H4 (cell line): ENCODE data around the gene HSPA1B. TPM values are rescaled to one million over a fixed set of nuclear protein-coding genes. Genes with fewer than 3 reads are reported as not detected.
"Not testable (repeated sequence)": the region's sequence is repeated elsewhere in the genome, so short reads cannot be mapped to it uniquely, and the experiment has no call there.

Experiments
- DNase-seq: peaks from one replicate; pipeline ENCODE4 v3.0.0-alpha.2; 2015; ENCODE audit warnings: low spot score
- total RNA-seq: library from RNA; depleted of rRNA; stranded (reverse); fragments of >200 nt; shearing (Covaris generic); gene quantifications from 2 replicates; pipeline ENCODE4 v1.2.3, GENCODE V29; 2014; rRNA removed

HSPA1B gene
- 84.4 and 109 TPM in 2 replicates for total RNA-seq

DNA sequence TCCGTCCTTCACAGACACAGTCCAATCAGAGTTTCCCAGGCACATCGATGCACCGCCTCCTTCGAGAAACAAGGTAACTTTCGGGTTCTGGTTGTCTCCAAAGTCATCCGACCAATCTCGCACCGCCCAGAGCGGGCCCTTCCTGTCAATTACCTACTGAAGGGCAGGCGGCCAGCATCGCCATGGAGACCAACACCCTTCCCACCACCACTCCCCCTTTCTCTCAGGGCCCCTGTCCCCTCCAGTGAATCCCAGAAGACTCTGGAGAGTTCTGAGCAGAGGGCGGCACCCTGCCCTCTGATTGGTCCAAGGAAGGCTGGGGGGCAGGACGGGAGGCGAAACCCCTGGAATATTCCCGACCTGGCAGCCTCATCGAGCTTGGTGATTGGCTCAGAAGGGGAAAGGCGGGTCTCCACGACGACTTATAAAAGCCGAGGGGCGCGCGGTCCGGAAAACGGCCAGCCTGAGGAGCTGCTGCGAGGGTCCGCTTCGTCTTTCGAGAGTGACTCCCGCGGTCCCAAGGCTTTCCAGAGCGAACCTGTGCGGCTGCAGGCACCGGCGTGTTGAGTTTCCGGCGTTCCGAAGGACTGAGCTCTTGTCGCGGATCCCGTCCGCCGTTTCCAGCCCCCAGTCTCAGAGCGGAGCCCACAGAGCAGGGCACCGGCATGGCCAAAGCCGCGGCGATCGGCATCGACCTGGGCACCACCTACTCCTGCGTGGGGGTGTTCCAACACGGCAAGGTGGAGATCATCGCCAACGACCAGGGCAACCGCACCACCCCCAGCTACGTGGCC lies at the start of gene HSPA1B:
Gene HSPA1B (plus strand): TSS at position 453 of the 794 bp plus-strand sequence. CDS start 213 bp downstream, at position 666.
- peak; percentile 100 for DNase-seq

DNA sequence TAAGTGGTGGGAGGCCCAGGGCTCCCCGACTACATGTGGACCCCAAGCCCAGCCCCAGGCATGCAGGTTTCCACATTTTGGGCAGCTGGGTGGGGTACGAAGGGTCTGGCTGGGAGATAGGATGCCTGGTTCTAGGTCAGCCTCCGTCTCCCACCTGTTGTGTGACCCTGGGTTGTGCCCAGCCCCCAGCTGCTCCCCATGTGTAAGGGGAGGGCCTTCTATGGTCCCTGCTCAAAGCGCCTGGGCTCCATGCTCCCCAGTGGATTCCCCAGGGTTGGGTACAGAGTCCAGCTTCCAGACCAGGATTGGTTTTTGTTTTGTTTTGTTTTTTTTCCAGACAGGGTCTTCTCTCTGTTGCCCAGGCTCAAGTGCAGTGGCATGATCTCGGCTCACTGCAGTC lies 49.3 kb upstream of the HSPA1B start:
- DNase-seq = no peak

DNA sequence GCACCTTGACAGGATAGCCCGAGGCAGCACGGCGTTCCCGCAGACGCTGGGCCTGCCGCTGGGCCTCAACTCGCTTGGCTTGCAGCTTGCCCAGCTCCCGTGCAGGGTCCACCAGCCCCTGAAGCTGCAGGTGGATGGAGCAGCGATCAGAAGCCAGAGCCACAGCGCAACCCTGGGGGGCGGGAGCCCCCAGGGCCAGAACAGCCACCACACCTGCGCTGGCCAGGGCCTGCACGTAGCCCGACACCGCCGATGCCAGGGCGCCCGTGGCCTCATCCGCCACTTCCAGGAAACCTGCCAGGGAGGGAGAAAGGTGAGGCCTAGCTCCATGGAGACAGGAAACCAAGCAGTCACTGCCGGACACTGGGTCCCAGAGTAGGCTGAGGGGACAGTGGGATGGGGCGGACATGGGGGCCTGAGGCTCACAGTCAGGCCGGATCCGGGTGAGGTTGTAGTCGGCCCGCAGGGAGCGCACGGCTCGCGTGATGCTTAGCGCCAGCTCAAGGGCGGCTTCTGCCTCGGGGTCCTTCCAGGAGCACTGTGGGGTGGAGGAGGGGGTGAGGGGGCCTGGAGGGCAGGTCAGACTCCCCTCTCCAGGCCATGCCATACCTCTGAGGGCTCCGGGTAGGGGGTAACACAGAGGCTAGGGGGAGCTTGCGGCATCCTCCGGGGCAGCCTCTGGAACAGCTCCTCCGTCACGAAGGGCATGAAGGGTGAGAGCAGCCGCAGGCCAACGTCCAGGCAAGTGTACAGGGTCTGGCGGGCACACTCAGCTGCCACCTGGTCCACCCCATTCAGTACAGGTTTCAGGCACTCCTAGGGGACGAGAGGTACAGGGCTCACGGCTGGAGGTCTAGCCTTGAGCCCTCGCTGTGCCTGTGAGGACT lies 48.3 kb upstream of the HSPA1B start:
- DNase-seq = no peak

DNA sequence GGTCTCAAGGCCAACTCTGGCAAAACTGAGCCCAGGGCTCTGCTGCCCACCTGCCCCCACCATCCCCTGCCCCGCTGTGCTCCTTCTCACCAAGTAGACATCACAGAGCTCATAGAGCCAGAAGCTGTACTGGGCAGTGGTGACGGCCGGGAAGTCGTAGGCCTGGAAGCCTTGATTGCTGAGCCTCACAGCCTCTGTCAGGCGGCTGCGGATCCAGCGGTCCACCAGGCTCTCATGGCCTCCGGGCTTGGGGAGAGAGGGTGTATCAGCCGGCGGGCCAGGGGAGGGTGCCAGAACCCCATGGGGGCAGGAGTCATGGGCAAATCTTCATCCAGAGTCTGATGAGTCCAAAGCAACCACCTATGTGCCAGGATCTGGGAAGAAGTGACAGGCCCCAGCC lies 47.6 kb upstream of the HSPA1B start:
- no peak for DNase-seq

DNA sequence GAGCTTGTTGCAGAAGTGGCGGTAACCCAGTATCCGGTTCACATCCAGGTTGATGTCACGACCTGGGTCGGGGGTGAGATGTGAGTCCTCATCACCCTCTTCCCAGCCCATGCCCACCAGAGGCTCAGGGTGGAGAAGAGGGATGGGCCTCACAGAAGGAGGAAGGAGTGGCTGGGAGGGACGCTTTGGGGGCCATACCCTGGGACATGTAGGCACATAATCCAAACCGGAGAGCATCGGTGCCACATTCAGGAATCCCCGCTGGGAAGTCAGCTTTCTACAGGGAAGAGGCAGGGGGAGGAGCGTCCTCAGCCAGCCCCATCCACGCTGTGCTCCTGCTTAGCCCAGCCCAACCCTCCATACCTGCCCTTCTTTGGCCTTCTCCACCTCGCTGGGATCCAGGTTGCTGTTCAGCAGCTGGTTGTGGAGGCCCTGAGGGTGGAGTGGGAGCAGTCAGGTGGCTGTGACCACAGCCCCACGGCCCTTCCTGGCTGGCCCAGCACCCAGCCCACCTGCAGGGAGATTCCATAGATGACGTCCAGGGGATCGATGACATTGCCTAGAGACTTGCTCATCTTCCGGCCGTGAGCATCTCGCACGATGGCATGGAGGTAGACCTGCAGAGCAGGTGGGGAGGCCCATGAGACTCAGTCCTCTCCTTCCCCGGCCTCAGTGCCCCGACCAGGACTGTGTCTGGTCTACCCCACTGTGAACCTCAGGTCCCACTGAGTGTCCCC lies 46.9 kb upstream of the HSPA1B start:
- no peak for DNase-seq

DNA sequence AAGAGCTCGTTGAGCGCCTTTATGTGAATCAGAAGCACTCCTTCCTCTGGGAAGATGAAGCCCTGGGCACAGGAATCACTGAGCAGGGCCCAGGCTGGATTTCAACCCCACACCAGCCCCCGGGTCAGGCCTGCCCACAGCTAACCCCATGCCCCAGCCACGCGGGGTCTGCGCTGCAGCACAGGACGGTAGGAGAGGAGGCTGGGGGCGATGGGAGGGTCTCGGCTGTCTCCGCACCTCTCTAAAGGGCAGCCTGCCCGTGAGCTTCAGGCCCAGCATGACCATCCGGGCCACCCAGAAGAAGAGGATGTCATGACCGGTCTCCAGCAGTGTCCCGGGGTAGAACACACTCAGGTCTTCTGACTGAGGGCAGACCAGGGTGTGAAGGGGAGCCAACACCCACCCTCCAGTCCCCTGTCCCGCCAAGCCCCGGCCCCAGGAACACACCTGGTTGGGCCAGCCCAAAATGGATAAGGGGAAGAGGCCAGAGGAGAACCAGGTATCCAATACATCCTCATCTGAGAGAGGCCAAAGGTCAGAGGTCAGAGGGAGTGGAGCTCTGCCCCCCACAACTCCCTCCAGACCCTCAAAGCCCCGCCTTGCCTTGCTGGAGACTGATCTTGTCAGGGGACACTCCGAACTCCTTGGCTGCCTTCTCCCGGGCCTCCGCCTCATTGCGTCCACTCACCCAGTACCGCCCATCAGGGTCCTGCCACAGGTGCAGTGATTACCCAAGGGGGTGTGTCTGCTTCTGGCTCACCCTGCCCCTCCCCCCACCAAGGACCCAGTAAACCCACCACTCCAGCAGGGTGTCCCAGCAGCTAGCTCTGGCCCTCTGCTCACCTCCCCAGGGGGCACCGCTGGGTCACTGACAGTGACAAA lies 46.1 kb upstream of the HSPA1B start:
- DNase-seq = no peak

DNA sequence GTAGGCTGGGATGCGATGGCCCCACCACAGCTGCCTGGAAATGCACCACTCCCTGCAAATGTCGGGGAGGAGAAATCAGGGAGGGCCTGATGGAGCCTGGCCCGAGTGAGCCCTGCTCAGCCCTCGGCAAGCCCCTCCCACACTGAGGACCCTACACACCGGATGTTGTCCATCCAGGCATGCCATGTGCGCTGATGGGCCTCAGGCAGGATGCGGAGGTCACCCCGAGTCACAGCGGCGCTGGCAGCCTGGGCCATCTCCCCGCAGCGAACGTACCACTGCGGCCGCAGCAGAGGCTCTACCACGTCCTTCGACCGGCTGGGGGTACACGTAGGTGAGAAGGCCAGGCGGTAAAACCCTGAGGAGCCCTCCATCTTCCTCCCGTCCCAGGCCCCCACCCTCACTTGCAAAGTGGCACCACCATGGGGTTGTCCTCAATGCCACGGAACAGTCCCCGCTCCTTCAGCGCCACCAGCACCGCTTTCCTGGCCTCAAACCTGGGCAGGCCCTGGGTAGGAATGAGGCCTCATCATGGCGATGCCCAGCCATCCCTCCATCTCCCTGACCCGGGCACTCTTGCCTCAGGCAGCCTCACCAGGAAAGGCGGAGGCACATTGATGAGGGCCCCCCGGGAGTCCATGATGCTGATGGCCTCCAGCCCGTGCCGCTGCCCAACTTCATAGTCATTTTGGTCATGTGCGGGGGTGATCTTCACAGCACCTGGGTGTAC lies 45.2 kb upstream of the HSPA1B start:
- DNase-seq = no peak

DNA sequence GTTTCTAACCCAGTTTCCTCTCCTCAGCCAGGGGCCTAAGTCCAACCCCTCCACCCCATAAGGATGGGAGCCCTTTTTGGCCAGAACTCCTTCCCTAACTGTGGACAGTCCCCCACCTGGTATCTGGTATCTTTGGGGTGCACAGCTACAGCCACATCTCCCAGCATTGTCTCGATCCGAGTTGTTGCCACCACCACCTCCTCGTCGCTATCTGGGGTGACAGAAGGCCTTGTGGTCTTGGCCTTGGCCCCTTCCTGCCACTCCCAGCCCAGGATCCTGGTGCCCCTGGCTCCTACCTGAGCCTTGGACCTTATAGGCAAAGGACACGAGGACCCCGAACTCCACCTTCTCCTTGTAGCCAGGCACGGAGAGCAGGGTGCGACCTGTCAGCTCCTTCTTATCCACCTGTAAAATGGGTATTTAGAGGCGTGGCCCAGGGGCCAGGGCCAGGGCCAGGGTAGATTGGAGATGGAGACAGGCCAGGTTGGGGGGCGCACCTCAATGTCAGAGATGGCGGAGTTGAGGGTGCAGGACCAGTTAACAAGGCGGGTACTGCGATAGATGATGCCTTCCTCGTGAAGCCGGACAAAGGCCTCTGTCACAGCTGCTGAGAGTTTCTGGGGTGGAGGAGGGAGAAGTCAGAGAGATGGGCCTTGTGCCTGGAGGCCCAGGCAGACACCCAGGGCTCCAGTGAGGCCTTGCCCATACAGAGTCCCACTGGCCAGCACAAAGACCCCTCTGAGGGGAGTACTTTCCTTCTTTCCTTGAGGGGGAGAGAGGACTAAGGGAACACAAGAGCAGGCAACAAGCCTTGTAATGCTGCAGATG lies 43.2 kb upstream of the HSPA1B start:
- DNase-seq = no peak

DNA sequence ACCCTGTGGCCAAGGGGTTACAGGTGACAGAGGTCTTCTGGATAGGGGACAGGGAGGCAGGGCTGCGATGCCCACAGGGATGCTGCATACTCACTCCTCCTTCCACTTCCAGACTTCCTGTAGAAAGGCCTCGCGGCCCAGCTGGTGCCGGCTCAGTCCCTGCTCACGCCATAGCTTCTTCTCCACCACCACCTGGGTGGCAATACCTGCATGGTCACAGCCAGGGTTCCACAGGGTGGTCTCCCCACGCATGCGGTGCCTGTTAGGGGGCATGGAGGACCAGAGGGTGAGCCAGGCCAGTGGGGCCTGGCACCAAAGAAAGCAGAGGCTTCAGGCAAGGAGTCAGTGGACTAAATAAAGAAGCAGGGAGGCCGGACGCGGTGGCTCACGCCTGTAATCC lies 42.1 kb upstream of the HSPA1B start:
- no peak for DNase-seq

DNA sequence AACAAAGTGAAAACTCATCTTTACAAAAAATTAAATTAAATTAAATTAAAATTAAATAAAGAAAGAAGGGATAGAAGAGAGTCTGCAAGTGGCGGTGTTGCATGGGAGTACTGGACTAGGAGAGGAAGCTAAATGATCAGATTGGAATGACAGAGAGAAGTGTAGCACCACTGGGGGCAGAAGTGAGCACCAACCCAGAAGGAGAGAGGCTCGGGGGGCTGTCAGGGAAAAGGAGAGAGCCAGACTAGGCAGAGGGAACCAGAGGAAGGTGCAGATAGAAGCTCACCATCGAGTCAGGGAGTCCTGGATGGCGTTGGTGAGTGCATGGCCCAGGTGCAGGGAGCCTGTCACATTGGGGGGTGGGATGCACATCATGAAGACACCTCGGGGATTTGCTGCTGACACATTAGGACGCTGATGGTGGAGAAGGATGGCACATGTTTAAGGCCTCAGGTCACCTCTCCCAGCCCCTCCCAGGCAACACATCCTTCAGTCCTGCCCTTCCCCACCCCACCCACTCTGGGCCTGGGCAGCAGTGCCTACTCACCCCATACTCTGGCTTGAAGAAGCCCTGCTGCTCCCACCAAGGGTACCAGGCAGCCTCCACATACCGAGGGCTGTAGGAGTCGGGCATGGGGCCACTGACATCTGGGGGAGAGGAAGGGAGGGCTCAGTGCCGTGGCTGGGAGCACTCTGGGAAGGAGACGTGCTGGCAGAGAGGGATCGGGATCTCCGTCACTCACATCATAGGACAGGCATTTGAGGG lies 36.0 kb upstream of the HSPA1B start:
- no peak for DNase-seq

DNA sequence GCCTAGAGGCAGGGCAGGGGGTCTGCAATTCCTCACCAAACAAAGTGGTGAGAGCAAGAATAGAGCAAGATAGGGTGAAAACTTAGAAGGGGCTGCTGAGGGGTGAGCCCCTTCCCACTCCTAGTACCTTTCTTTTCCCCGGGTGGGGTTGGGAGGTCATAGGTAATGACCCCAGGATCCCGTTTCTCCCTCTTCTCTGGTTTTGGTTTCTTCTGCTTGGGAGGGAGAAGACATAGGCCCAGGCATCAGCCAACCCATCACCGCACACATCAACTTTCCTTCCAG lies 35.5 kb upstream of the HSPA1B start:
- DNase-seq = no peak

DNA sequence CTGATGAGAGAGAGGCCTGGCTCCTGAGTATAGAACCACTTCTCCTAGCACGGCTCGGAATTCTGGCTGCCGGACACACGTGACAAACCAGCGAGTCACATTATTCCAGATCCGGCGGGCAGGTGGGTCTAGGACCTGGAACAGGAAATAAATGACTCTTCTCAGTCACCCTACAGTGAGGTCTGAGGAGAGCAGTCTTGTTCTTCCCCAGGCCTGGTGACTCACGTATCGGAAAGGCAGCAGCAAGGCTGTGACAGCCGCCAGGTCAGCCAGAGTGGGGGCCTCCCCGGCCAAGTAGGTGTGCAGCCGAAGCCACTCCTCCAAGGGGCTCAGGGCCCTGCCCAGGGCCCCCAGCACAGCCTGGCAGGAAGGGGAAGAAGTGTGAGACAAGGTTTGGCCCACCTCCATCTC lies 34.8 kb upstream of the HSPA1B start:
- DNase-seq = peak; percentile 53

DNA sequence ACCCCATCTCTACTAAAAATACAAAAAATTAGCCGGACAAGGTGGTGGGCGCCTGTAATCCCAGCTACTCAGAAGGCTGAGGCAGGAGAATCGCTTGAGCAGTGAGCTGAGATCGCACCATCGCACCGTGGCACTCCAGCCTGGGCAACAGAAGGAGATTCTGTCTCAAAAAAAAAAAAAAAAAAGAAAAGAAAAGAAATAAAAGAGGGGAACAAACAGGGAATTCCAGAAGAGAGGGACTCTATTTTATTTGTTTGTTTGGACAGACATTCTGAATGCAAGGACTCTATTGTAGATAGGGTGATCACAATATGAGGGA lies 33.7 kb upstream of the HSPA1B start:
- not testable (repeated sequence) for DNase-seq

DNA sequence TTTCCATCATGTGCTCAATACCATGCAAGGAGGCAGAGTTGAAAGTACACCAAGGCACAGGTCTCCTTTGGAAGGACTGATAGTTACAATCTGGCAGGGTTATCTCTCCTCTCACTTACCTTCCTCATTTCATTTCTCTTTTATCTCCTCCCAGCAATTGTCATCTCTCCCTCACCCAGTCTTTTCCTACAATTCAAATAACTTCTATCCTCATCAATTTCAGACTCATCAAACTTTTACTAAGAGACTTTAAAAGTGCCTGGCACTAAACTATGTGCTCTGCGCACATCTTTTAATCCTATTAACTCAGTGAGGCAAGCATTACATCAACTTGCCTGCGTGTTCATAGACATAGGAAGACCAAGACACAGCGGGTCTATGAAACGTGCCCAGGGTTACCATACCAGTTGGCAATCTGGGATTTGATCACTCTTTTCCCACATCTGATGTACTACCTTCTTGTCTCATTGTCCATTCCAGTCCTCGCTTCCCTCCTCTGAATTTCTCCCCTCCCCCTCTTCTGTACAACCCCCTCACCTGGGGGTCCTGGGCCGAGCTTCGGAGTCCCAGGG lies 33.2 kb upstream of the HSPA1B start:
- no peak for DNase-seq

DNA sequence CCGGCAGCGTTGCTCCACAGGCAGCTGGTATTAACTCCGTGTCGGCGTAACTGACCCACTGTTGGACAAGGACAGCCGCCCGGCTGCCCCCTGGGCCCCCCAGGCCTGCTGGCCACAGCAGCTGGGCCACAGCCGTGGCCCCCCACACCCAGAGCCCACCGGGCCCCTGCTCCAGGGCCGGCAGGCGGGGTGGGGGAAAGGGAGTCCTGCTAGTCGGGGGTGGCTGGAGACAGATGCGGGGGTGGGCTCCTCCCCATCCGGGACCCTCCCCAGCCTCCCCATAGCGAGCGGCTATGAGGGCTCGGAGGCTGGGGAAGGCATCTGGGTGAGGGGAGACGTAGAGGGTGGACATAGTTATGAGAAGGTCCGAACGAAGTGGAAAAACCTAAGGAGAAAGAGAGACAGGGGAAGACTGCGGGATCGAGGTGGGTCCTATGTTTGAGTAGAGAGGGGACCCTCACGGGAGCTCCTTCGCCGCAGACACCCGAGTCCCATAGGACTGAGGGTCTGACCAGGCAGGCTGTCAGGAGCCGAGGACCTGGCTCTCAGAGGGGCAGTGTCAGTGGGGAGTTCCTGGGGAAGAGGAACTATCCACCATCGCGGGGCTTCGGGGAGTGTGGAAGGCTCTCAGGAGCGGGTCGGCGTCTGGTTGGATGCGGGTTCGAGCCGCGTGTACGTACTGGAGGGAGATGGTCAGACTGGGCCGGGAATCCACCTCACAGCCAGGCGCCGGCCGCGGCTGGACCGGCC lies 32.5 kb upstream of the HSPA1B start:
- no peak for DNase-seq

DNA sequence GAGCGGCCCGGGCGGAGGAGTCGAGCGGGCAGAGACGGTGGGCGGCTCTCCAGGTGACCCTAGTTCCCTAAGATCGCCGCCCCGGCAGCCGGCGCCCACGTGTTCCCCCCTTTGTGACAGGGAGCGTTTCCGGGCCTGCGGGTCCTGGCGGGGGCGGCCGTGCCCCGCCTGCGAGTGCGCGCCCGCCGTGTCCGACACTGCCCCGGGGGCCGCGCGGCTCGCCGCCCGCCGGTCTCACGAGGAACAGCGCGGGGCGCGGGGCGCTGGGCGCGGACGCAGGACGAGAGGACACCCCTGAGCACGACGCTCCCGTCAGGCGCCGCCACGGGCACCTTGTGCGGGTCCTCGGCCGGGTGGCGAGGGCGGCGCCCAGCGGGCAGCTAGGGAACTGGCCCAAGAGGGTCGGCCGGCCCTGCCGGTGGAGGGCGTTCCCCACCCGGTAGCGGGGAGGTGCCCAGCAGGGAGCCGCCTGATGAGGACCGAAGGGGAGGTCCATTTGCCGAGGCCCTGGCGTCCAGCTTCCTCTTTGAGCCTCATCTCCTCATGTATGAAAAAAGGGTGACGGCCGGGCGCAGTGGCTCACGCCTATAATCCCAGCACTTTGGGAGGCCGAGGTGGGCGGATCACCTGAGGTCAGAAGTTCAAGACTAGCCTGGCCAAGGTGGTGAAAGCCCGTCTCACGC lies 31.8 kb upstream of the HSPA1B start, which contains the start of gene VARS1:
Gene VARS1 (minus strand): TSS at position 137 of the 683 bp plus-strand sequence. CDS start 535 bp downstream, outside the sequence.
- peak; percentile 86 for DNase-seq

DNA sequence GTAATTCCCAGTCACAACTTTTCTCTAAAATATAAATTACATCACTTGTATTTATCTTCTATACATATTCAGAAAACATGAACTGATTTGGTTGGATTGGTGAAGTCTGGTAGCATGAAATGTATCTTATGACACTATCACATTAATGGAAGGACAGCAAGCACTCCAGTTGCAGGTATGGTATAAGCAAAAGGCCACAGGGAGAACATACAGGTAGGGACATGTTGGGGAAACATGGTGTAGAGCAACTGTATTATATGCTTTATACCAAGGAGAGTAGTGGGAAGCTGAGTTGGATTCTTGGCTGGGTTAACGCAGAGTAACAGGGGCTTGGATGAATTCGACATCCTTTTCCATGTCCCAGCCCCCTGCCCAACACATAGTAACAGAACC lies 30.5 kb upstream of the HSPA1B start:
- DNase-seq = no peak
